ENCODE results near the gene FADS1.

FADS1 gene

DNA sequence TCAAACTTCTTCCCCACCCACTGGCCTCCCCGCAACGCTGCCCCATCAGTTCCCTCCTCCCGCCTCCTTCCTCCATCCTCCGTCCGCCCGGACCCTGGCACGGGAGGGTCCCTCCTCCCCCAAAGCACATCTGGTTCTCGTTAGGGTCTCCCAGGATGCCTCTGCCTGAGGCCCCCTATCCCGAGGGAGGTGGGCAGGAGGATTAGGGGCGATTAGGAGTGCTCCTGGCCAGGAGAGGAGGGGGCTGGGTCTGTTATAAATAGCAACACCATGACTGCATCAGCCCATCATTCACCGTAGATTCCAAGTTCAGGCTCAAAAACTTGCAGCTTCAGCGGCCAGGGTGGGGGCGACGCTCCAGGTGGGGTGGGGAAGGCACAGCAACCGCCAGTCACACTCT lies 54.0 kb downstream of the FADS1 start:
- Histone ChIP-seq H3K4me1 (ENCODE audit: control insufficient read depth, insufficient read depth, low read length) (no peaks in the 10 kb centered on the region), H3K9ac (ENCODE audit: low read length) (no peak overlapping the region), H3K27me3 (ENCODE audit: control insufficient read depth, insufficient read depth, low read length) (peaks cover 3% of the 10 kb centered on the region)

DNA sequence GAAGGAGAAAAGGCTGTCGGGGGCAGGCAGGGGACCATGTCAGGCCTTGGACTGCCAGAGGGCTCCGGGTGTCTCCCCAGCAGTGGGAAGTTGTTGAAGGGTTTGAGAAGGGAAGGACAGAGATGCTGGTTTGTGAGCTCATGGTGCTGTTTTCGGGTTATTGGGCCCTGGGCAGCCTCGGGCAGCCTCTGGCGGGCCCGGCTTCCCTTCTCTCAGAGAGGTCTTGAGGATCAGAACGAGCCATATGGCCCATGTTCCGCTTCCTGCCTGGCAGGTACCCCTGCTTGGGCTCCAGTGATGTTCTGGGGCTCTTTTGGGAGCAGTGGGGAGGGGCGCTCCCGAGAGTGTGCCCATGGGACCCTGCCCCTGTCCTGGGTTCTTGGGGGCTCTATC lies 54.6 kb downstream of the FADS1 start:
- Histone ChIP-seq H3K27ac (ENCODE audit: low read depth, low read length) (no peak overlapping the region), H3K9ac (ENCODE audit: low read length) (no peak overlapping the region), H3K4me1 (ENCODE audit: control insufficient read depth, insufficient read depth, low read length) (no peaks in the 10 kb centered on the region), H3K36me3 (ENCODE audit: control insufficient read depth, insufficient read depth, low read length) (no peaks in the 10 kb centered on the region), H3K4me3 (ENCODE audit: low read length) (no peak overlapping the region), H3K27me3 (ENCODE audit: control insufficient read depth, insufficient read depth, low read length) (peaks cover 3% of the 10 kb centered on the region)

More for the DNA sequence above, 54.0 kb downstream of the FADS1 start:
- H3K27ac ChIP-seq (ENCODE audit: low read depth, low read length): no peak overlapping the region
- no peak overlapping the region for H3K4me3 ChIP-seq (ENCODE audit: low read length)
- H3K36me3 ChIP-seq (ENCODE audit: control insufficient read depth, insufficient read depth, low read length): no peaks in the 10 kb centered on the region

DNA sequence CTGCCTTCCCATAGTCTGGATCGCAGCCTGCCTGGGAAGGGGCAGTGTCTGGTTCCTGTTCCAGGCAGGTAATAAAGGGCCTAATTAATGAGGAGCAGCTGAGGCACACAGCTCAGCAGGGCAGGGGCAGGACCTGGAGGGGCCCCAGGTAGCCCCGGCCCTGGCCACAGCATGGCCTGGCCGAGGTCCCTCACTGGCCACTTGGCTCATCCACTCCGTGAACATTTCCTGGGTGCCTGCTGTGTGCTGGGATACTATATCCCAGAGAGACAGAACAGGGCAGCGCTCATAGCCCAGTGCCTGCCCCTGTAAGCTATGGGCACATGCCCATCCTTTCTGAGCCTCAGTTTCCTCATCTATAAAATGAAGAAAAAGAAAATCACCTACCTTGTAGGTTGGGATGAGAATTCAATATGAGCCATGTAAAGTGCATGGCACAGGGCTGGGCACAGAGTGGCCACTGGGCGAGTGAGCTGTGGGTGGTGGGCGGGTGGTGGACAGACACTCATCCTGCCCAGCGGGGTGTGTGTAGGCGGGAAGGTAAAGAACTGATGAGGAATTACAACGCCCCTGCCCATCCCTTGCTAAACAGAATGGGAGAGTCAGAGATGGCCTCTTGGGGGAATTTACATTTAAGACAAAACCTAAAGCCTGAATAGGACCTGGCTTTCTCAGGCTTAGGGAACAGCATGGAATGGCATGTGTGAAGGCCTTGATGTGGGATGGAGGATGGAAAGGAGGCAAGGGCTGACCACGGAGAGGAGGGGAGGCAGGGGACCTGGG lies 55.2 kb downstream of the FADS1 start:
- Histone ChIP-seq H3K27me3 (ENCODE audit: control insufficient read depth, insufficient read depth, low read length) (peaks cover 3% of the 10 kb centered on the region), H3K36me3 (ENCODE audit: control insufficient read depth, insufficient read depth, low read length) (no peaks in the 10 kb centered on the region), H3K27ac (ENCODE audit: low read depth, low read length) (no peak overlapping the region), H3K4me3 (ENCODE audit: low read length) (no peak overlapping the region), H3K9ac (ENCODE audit: low read length) (no peak overlapping the region), H3K4me1 (ENCODE audit: control insufficient read depth, insufficient read depth, low read length) (no peaks in the 10 kb centered on the region)

GRCh38 chr11:61760946-61761345 lies 55.9 kb downstream of the FADS1 start:
- Histone ChIP-seq H3K27me3 (ENCODE audit: control insufficient read depth, insufficient read depth, low read length) (peaks cover 3% of the 10 kb centered on the region), H3K27ac (ENCODE audit: low read depth, low read length) (no peak overlapping the region), H3K4me3 (ENCODE audit: low read length) (no peak overlapping the region), H3K9ac (ENCODE audit: low read length) (no peak overlapping the region), H3K36me3 (ENCODE audit: control insufficient read depth, insufficient read depth, low read length) (no peaks in the 10 kb centered on the region), H3K4me1 (ENCODE audit: control insufficient read depth, insufficient read depth, low read length) (no peaks in the 10 kb centered on the region)

DNA sequence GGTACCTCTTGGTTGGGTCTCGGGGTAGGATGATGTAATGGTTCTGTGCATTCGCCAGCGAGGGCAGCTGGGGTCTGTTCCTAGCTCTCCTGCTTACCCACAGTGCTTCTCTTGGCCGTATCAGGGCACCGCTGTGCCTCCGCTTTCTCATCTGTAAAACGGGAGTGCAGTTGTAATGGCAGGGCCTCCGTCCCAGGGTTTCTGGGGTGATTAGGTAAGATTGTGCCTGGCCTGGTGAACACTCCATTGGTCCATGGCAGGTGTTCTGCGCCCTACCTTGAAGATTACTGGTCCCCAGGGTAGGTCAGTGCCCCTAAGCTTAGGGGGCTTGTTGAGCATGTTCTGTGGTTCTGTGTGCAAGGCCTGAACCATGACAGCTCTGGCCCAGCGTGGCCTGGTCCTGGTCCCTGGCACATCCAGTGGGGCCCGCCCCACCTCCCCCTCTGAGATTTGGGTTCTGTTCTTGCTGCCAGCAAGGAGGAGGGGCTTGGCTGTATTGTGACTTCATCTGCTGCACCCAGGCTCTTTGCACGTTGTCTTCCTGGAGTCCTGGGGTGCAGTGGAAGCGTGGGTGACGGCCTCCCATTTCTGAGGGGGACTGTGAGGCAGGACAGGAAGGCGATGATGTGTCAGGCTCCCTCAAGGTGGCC lies 59.5 kb downstream of the FADS1 start:
- H3K4me3 ChIP-seq (ENCODE audit: low read length): no peak overlapping the region
- no peak overlapping the region for H3K9ac ChIP-seq (ENCODE audit: low read length)
- H3K36me3 ChIP-seq (ENCODE audit: control insufficient read depth, insufficient read depth, low read length): no peaks in the 10 kb centered on the region
- H3K27ac ChIP-seq (ENCODE audit: low read depth, low read length): no peak overlapping the region
- H3K27me3 ChIP-seq (ENCODE audit: control insufficient read depth, insufficient read depth, low read length): peaks cover 9% of the 10 kb centered on the region
- no peaks in the 10 kb centered on the region for H3K4me1 ChIP-seq (ENCODE audit: control insufficient read depth, insufficient read depth, low read length)

- Histone ChIP-seq H3K27ac (ENCODE audit: low read depth, low read length) (no peak overlapping the region), H3K9ac (ENCODE audit: low read length) (no peak overlapping the region), H3K36me3 (ENCODE audit: control insufficient read depth, insufficient read depth, low read length) (no peaks in the 10 kb centered on the region), H3K4me3 (ENCODE audit: low read length) (no peak overlapping the region), H3K27me3 (ENCODE audit: control insufficient read depth, insufficient read depth, low read length) (peaks cover 9% of the 10 kb centered on the region), H3K4me1 (ENCODE audit: control insufficient read depth, insufficient read depth, low read length) (no peaks in the 10 kb centered on the region)
Observed at GRCh38 chr11:61756452-61757212, 60.2 kb downstream of the FADS1 start.

- no peak overlapping the region for H3K9ac ChIP-seq (ENCODE audit: low read length)
- no peak overlapping the region for H3K4me3 ChIP-seq (ENCODE audit: low read length)
- no peak overlapping the region for H3K27ac ChIP-seq (ENCODE audit: low read depth, low read length)
Observed at GRCh38 chr11:61756147-61756451, 60.7 kb downstream of the FADS1 start.

GRCh38 chr11:61754534-61755482 lies 62.0 kb downstream of the FADS1 start:
- Histone ChIP-seq H3K4me3 (ENCODE audit: low read length) (no peak overlapping the region), H3K9ac (ENCODE audit: low read length) (no peak overlapping the region), H3K36me3 (ENCODE audit: control insufficient read depth, insufficient read depth, low read length) (no peaks in the 10 kb centered on the region), H3K4me1 (ENCODE audit: control insufficient read depth, insufficient read depth, low read length) (no peaks in the 10 kb centered on the region), H3K27me3 (ENCODE audit: control insufficient read depth, insufficient read depth, low read length) (peaks cover 9% of the 10 kb centered on the region), H3K27ac (ENCODE audit: low read depth, low read length) (no peak overlapping the region)

More at GRCh38 chr11:61756147-61756451, 60.7 kb downstream of the FADS1 start:
- Histone ChIP-seq H3K27me3 (ENCODE audit: control insufficient read depth, insufficient read depth, low read length) (peaks cover 9% of the 10 kb centered on the region), H3K4me1 (ENCODE audit: control insufficient read depth, insufficient read depth, low read length) (no peaks in the 10 kb centered on the region), H3K36me3 (ENCODE audit: control insufficient read depth, insufficient read depth, low read length) (no peaks in the 10 kb centered on the region)

DNA sequence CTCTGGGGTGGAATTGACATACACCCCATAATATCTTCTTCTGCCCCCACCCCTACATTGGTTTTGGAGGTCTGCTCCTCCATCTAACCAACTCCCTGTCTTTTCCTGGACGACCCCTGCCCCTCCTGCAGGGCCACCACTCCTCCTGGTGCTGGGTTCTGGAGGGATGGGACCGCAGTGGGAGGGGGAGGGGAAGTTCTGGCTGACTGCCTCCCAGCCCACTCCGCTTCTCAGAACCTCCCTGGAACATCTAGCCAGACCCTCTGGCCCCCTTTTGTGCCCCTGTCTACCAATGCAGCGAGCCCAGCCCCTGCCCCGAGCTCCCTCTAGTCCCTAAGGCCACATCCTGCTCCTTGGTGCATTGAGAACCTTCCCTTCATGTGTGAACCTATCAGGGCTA lies 63.1 kb downstream of the FADS1 start:
- no peak overlapping the region for H3K4me3 ChIP-seq (ENCODE audit: low read length)
- peaks cover 7% of the 10 kb centered on the region for H3K27me3 ChIP-seq (ENCODE audit: control insufficient read depth, insufficient read depth, low read length)
- H3K4me1 ChIP-seq (ENCODE audit: control insufficient read depth, insufficient read depth, low read length): no peaks in the 10 kb centered on the region
- H3K36me3 ChIP-seq (ENCODE audit: control insufficient read depth, insufficient read depth, low read length): no peaks in the 10 kb centered on the region
- no peak overlapping the region for H3K9ac ChIP-seq (ENCODE audit: low read length)
- no peak overlapping the region for H3K27ac ChIP-seq (ENCODE audit: low read depth, low read length)

DNA sequence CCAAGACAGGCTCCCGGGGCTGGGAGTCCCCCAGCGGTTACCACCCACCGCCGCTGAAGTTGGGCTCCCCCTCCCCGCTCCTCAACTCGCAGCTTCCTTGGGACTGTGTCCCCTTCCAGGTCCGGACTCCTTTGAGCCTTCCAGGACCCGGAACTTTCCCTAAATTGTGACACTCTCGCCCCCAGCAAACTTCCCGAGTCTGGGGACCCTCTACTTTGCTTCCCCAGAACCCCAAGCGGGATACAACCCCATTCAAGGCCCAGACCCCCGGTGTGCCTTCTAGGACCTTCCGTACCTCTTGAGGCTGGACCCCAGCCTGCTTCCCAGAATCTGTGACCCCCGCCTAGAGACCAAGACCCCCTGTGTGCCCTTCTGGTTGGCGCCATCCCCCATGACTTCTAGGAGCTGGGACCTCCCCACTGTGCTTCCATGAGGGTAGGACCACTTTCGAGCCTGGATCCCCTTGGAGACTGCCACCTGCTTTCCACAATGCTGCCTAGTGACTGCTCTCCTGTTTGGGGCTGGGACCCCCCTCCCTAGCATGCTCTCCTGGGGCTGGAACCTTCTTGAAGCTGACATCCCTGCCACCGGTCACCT lies 63.8 kb downstream of the FADS1 start:
- no peak overlapping the region for H3K27ac ChIP-seq (ENCODE audit: low read depth, low read length)

GRCh38 chr11:61752117-61752924 lies 64.5 kb downstream of the FADS1 start, which contains the start of gene MYRF:
TSS of gene MYRF (plus strand) at chr11:61752636. CDS start at chr11:61752745, 109 bp downstream.
- Histone ChIP-seq H3K27ac (ENCODE audit: low read depth, low read length) (no peak within 1 kb of the TSS), H3K4me3 (ENCODE audit: low read length) (peak within 1 kb of the TSS; percentile 54), H3K4me1 (ENCODE audit: control insufficient read depth, insufficient read depth, low read length) (no peaks in the 10 kb centered on the region)

More for the DNA sequence above, 63.8 kb downstream of the FADS1 start:
- no peaks in the 10 kb centered on the region for H3K36me3 ChIP-seq (ENCODE audit: control insufficient read depth, insufficient read depth, low read length)
- H3K4me3 ChIP-seq (ENCODE audit: low read length): peak overlapping the region; percentile 54
- peaks cover 6% of the 10 kb centered on the region for H3K27me3 ChIP-seq (ENCODE audit: control insufficient read depth, insufficient read depth, low read length)
- no peaks in the 10 kb centered on the region for H3K4me1 ChIP-seq (ENCODE audit: control insufficient read depth, insufficient read depth, low read length)
- H3K9ac ChIP-seq (ENCODE audit: low read length): peak overlapping the region; percentile 39

More at GRCh38 chr11:61752117-61752924, 64.5 kb downstream of the FADS1 start, which contains the start of gene MYRF:
- Histone ChIP-seq H3K9ac (ENCODE audit: low read length) (peak within 1 kb of the TSS; percentile 39), H3K36me3 (ENCODE audit: control insufficient read depth, insufficient read depth, low read length) (no peaks in the 10 kb centered on the region), H3K27me3 (ENCODE audit: control insufficient read depth, insufficient read depth, low read length) (peaks cover 6% of the 10 kb centered on the region)
